ENCODE data around the gene UBASH3A.

DNA sequence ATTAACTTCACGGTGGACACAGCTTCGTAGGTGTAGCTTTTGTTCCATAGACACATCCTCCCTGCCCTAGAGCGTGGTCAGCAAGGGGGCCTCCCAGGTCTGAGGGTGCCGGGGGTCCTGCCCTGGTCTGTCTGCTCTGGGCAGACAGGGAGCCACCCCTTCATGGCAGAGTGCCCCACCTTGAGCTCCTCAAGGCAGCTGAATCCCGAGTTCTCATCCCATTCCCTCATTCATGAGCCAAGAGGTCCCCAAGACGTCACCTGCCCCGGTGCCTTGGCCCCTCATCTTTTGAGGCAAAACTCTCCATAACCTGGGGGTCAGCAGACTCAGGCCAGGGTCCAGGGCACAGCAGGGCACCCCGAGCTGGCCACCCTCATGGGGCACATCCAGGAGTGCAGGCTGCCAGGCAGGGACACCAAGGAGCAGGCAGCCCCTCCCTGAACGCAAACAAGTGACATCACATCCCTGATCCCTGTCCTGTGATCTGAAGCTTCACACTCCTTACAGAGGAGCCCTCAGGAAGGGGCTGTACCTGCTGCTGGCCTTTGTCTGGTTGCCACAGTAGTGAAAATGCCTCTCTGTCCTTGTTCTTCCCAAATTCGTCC lies 23.3 kb downstream of the UBASH3A start:
- TF ChIP-seq, protein P1, sequence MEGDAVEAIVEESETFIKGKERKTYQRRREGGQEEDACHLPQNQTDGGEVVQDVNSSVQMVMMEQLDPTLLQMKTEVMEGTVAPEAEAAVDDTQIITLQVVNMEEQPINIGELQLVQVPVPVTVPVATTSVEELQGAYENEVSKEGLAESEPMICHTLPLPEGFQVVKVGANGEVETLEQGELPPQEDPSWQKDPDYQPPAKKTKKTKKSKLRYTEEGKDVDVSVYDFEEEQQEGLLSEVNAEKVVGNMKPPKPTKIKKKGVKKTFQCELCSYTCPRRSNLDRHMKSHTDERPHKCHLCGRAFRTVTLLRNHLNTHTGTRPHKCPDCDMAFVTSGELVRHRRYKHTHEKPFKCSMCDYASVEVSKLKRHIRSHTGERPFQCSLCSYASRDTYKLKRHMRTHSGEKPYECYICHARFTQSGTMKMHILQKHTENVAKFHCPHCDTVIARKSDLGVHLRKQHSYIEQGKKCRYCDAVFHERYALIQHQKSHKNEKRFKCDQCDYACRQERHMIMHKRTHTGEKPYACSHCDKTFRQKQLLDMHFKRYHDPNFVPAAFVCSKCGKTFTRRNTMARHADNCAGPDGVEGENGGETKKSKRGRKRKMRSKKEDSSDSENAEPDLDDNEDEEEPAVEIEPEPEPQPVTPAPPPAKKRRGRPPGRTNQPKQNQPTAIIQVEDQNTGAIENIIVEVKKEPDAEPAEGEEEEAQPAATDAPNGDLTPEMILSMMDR (IDR thresholded peaks at IDR 0.05 in 4 of 5, conservative IDR thresholded peaks at IDR 0.05 in 1 of 5), result no peak
- no peak for TF ChIP-seq POLR2A (IDR thresholded peaks at IDR 0.05)

Data from gastrocnemius medialis (tissue), 4 donors.